ENCODE measurements around the gene FOXP4. TPM values are rescaled to one million over a fixed set of nuclear protein-coding genes. Genes with fewer than 3 reads are reported as not detected.

FOXP4 gene
- total and polyA plus RNA-seq, 2 donors (not counting 1 experiment from before 2014, with no cell fraction given), result 0.81 to 1.8 TPM

- TF ChIP-seq, protein P1, sequence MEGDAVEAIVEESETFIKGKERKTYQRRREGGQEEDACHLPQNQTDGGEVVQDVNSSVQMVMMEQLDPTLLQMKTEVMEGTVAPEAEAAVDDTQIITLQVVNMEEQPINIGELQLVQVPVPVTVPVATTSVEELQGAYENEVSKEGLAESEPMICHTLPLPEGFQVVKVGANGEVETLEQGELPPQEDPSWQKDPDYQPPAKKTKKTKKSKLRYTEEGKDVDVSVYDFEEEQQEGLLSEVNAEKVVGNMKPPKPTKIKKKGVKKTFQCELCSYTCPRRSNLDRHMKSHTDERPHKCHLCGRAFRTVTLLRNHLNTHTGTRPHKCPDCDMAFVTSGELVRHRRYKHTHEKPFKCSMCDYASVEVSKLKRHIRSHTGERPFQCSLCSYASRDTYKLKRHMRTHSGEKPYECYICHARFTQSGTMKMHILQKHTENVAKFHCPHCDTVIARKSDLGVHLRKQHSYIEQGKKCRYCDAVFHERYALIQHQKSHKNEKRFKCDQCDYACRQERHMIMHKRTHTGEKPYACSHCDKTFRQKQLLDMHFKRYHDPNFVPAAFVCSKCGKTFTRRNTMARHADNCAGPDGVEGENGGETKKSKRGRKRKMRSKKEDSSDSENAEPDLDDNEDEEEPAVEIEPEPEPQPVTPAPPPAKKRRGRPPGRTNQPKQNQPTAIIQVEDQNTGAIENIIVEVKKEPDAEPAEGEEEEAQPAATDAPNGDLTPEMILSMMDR (conservative IDR thresholded peaks at IDR 0.05 in 1 of 2, IDR thresholded peaks at IDR 0.05 in 1 of 2; ENCODE audit: low read depth in 1 of 2, low read length in 2 of 2), result no peak
- no peak for TF ChIP-seq EZH2 (IDR thresholded peaks at IDR 0.05; ENCODE audit: low read length, missing control alignments)
- H3K27me3 ChIP-seq (ENCODE audit: control insufficient read depth, insufficient read depth, low read length), result no peaks in the 10 kb centered on the region
- H3K9me3 ChIP-seq (ENCODE audit: control insufficient read depth, insufficient read depth, low read depth, low read length), result no peaks in the 10 kb centered on the region
- DNase-seq (ENCODE audit: low read depth in 2 of 2), result no peak
- no peak overlapping the region for H3K4me3 ChIP-seq (replicated peaks in 1 of 4; ENCODE audit: control extremely low read depth in 1 of 4, insufficient read depth in 1 of 4, low read depth in 3 of 4, low read length in 4 of 4)
- H3K36me3 ChIP-seq (ENCODE audit: control insufficient read depth, insufficient read depth, low read length), result no peaks in the 10 kb centered on the region
- H2AFZ ChIP-seq (ENCODE audit: low read length), result no peak overlapping the region
- H3K27ac ChIP-seq (ENCODE audit: insufficient read depth, low read length), result no peak overlapping the region
- no peaks in the 10 kb centered on the region for H3K79me2 ChIP-seq (ENCODE audit: control insufficient read depth, insufficient read depth, low read length)
- H3K4me1 ChIP-seq (ENCODE audit: control insufficient read depth, extremely low read depth, insufficient read depth, low read length), result peaks cover 10% of the 10 kb centered on the region
- H3K4me2 ChIP-seq (ENCODE audit: extremely low read depth, insufficient read depth, low read length), result no peak overlapping the region
- no peak overlapping the region for H3K9ac ChIP-seq (ENCODE audit: insufficient read depth, low read length)
- no peaks in the 10 kb centered on the region for H4K20me1 ChIP-seq (ENCODE audit: control insufficient read depth, extremely low read depth, insufficient read depth, low read length)
Measured at GRCh38 chr6:41575598-41575997, 29.4 kb downstream of the FOXP4 start.

DNA sequence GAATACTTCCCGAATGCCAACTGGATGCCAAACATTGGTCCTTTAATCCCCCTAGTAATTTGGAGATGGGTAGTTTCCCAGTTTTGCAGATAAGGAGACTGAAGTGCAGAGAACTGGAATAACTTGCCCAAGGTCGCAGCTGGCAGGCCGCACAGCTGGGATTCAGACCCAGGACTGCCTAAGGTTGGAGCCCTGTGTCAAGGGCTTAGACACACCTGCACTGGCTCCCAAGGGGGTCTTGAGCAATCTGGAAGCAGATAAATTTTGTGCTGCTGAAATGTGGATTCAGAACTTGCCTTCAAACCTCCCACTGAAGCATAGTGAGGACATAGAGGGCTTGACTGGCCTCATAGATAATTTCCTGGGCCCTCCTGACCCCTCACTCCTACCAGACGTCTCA is 30.5 kb downstream of the FOXP4 start:
- Histone ChIP-seq H4K20me1 (ENCODE audit: control insufficient read depth, extremely low read depth, insufficient read depth, low read length) (no peaks in the 10 kb centered on the region), H3K4me2 (ENCODE audit: extremely low read depth, insufficient read depth, low read length) (no peak overlapping the region), H3K79me2 (ENCODE audit: control insufficient read depth, insufficient read depth, low read length) (no peaks in the 10 kb centered on the region), H3K4me3 (replicated peaks in 1 of 4; ENCODE audit: control extremely low read depth in 1 of 4, insufficient read depth in 1 of 4, low read depth in 3 of 4, low read length in 4 of 4) (no peak overlapping the region), H3K9ac (ENCODE audit: insufficient read depth, low read length) (no peak overlapping the region), H3K27me3 (ENCODE audit: control insufficient read depth, insufficient read depth, low read length) (no peaks in the 10 kb centered on the region), H3K27ac (ENCODE audit: insufficient read depth, low read length) (no peak overlapping the region), H3K9me3 (ENCODE audit: control insufficient read depth, insufficient read depth, low read depth, low read length) (no peaks in the 10 kb centered on the region), H2AFZ (ENCODE audit: low read length) (no peak overlapping the region), H3K36me3 (ENCODE audit: control insufficient read depth, insufficient read depth, low read length) (no peaks in the 10 kb centered on the region), H3K4me1 (ENCODE audit: control insufficient read depth, extremely low read depth, insufficient read depth, low read length) (peaks cover 19% of the 10 kb centered on the region)
- TF ChIP-seq, protein P1 (conservative IDR thresholded peaks at IDR 0.05 in 1 of 2, IDR thresholded peaks at IDR 0.05 in 1 of 2; ENCODE audit: low read depth in 1 of 2, low read length in 2 of 2), result no peak
- TF ChIP-seq EZH2 (IDR thresholded peaks at IDR 0.05; ENCODE audit: low read length, missing control alignments), result no peak
- DNase-seq (ENCODE audit: low read depth in 2 of 2), result no peak

GRCh38 chr6:41577356-41578216 is 31.4 kb downstream of the FOXP4 start:
- Histone ChIP-seq H4K20me1 (ENCODE audit: control insufficient read depth, extremely low read depth, insufficient read depth, low read length) (no peaks in the 10 kb centered on the region), H3K27me3 (ENCODE audit: control insufficient read depth, insufficient read depth, low read length) (no peaks in the 10 kb centered on the region), H3K4me1 (ENCODE audit: control insufficient read depth, extremely low read depth, insufficient read depth, low read length) (peaks cover 26% of the 10 kb centered on the region), H3K4me3 (replicated peaks in 1 of 4; ENCODE audit: control extremely low read depth in 1 of 4, insufficient read depth in 1 of 4, low read depth in 3 of 4, low read length in 4 of 4) (peak overlapping the region in 1 of 4 experiments; percentile 22), H3K27ac (ENCODE audit: insufficient read depth, low read length) (no peak overlapping the region), H3K36me3 (ENCODE audit: control insufficient read depth, insufficient read depth, low read length) (no peaks in the 10 kb centered on the region), H2AFZ (ENCODE audit: low read length) (peak overlapping the region; percentile 45), H3K9me3 (ENCODE audit: control insufficient read depth, insufficient read depth, low read depth, low read length) (no peaks in the 10 kb centered on the region), H3K4me2 (ENCODE audit: extremely low read depth, insufficient read depth, low read length) (peak overlapping the region; percentile 44), H3K9ac (ENCODE audit: insufficient read depth, low read length) (no peak overlapping the region), H3K79me2 (ENCODE audit: control insufficient read depth, insufficient read depth, low read length) (no peaks in the 10 kb centered on the region)
- TF ChIP-seq, protein P1 (conservative IDR thresholded peaks at IDR 0.05 in 1 of 2, IDR thresholded peaks at IDR 0.05 in 1 of 2; ENCODE audit: low read depth in 1 of 2, low read length in 2 of 2), result no peak
- no peak for TF ChIP-seq EZH2 (IDR thresholded peaks at IDR 0.05; ENCODE audit: low read length, missing control alignments)
- peak; percentile 34 to 68 for DNase-seq (ENCODE audit: low read depth in 2 of 2)

Data from fibroblast of lung (primary cell).